Dendritic cell treated with granulocyte-macrophage colony-stimulating factor and Interleukin-4, amounts not matched to agents 40 ng/mL and 50 ng/mL, for 4 days (primary cell): ENCODE results near the gene MRTFB.
"Not testable (repeated sequence)": the region's sequence is repeated elsewhere in the genome, so short reads cannot be mapped to it uniquely, and the experiment has no call there.

Experiments used
- H3K27ac Mint-ChIP-seq: one replicate; pipeline ENCODE4 v1.8.0; 2022; ENCODE audit warnings: mild to moderate bottlenecking, mixed read lengths
- H3K27me3 Mint-ChIP-seq: one replicate; pipeline ENCODE4 v1.8.0; 2022; ENCODE audit warnings: mild to moderate bottlenecking, mixed read lengths
- H3K36me3 Mint-ChIP-seq: one replicate; pipeline ENCODE4 v1.8.0; 2022; ENCODE audit warnings: low read depth, mixed read lengths
- H3K4me1 Mint-ChIP-seq: one replicate; pipeline ENCODE4 v1.8.0; 2022; ENCODE audit warnings: low read depth, mixed read lengths
- H3K4me3 Mint-ChIP-seq: one replicate; pipeline ENCODE4 v1.8.0; 2022; ENCODE audit warnings: mild to moderate bottlenecking, moderate library complexity, mixed read lengths
- H3K9me3 Mint-ChIP-seq: one replicate; pipeline ENCODE4 v1.8.0; 2022; ENCODE audit warnings: mixed read lengths
- intact Hi-C: fragments of 100-400 bp; cut with micrococcal nuclease; formaldehyde crosslinking; loops from one replicate; pipeline ENCODE4 v1.15.0; 2022

MRTFB gene

GRCh38 chr16:14181371-14182050 is 110.4 kb downstream of the MRTFB start:
- Mint-ChIP-seq H3K4me3 (no peak overlapping the region), H3K9me3 (no peaks in the 10 kb centered on the region), H3K27me3 (peaks cover 1% of the 10 kb centered on the region), H3K4me1 (peaks cover 10% of the 10 kb centered on the region), H3K36me3 (no peaks in the 10 kb centered on the region), H3K27ac (no peak overlapping the region)
- intact Hi-C loops, result no loop called here

- peaks cover 10% of the 10 kb centered on the region for H3K4me1 Mint-ChIP-seq
- peaks cover 1% of the 10 kb centered on the region for H3K27me3 Mint-ChIP-seq
- intact Hi-C loops, result no loop called here
- H3K9me3 Mint-ChIP-seq, result no peaks in the 10 kb centered on the region
- H3K27ac Mint-ChIP-seq, result no peak overlapping the region
- no peaks in the 10 kb centered on the region for H3K36me3 Mint-ChIP-seq
- H3K4me3 Mint-ChIP-seq, result no peak overlapping the region
Observed at GRCh38 chr16:14182999-14183398, 111.9 kb downstream of the MRTFB start.

DNA sequence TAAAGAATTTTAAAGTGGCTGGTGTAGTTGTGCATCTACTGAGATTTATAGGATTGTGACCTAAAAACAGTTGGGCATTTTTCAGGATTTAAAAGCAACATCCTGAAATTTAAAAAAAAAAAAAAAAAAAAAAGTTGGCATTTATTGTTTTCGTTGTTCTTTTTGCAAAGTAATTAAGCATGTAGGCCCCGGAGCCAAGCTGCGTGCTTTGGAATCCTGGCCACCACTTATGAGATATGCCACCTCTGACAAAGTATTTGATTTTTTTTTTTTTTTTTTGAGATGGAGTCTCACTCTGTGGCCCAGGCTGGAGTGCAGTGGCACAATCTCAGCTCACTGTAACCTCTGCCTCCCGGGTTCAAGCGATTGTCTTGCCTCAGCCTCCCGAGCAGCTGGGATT is 112.8 kb downstream of the MRTFB start:
- H3K27ac Mint-ChIP-seq, intact Hi-C loops, H3K27me3 Mint-ChIP-seq, H3K9me3 Mint-ChIP-seq, H3K36me3 Mint-ChIP-seq, H3K4me3 Mint-ChIP-seq: not testable (repeated sequence)
- peaks cover 10% of the 10 kb centered on the region for H3K4me1 Mint-ChIP-seq

DNA sequence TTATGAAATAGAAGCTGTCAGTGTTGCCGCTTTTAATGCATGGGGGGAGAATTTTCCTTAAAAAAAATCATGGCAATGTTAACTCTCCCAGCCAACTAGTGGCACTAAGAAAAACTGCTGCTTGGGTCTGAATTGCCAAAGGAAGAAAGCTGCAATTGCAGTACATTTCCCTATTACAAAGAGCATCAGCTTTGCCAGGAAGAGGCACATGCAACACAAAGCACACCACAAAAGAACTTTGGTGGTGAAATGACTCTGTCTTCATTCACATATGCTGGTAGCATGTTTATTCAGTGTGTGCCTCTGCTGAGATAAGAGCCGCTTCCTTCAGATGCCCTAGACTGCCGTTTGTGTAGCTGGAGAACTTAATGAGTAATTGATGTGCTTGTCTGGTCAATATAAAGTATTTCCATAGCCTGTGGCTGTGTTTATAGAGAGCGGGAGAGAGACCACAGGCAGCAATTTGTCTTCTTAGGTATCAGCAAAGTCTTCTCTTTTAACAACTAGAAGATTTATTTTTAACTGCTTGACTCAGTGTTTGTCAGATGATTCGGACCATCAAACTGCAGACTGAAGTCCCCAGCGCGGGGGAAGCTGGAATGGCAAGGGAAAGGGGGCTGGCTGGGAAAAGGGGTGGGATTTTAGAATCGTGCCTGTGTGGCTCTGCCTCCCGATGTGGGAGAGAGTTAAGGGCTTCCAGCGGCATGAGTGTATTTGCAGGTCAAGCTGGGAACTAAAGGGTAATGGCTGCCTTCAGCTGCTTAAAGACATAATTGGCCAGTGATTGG is 115.1 kb downstream of the MRTFB start:
- intact Hi-C loops, result no loop called here

GRCh38 chr16:14186795-14187221 is 115.7 kb downstream of the MRTFB start:
- intact Hi-C loops, result no loop called here
- H3K4me1 Mint-ChIP-seq, result peaks cover 6% of the 10 kb centered on the region
- H3K27me3 Mint-ChIP-seq, result peaks cover 1% of the 10 kb centered on the region
- H3K4me3 Mint-ChIP-seq, result no peak overlapping the region
- no peaks in the 10 kb centered on the region for H3K36me3 Mint-ChIP-seq
- no peak overlapping the region for H3K27ac Mint-ChIP-seq
- no peaks in the 10 kb centered on the region for H3K9me3 Mint-ChIP-seq

More for the DNA sequence above, 115.1 kb downstream of the MRTFB start:
- H3K4me1 Mint-ChIP-seq, result peaks cover 6% of the 10 kb centered on the region
- H3K27me3 Mint-ChIP-seq, result peaks cover 1% of the 10 kb centered on the region
- no peak overlapping the region for H3K27ac Mint-ChIP-seq
- H3K9me3 Mint-ChIP-seq, result no peaks in the 10 kb centered on the region
- no peaks in the 10 kb centered on the region for H3K36me3 Mint-ChIP-seq
- no peak overlapping the region for H3K4me3 Mint-ChIP-seq

GRCh38 chr16:14187517-14188338 is 116.6 kb downstream of the MRTFB start:
- Mint-ChIP-seq H3K36me3 (no peaks in the 10 kb centered on the region), H3K27ac (no peak overlapping the region), H3K27me3 (peaks cover 1% of the 10 kb centered on the region), H3K9me3 (no peaks in the 10 kb centered on the region), H3K4me3 (no peak overlapping the region), H3K4me1 (peaks cover 6% of the 10 kb centered on the region)
- intact Hi-C loops, result no loop called here

DNA sequence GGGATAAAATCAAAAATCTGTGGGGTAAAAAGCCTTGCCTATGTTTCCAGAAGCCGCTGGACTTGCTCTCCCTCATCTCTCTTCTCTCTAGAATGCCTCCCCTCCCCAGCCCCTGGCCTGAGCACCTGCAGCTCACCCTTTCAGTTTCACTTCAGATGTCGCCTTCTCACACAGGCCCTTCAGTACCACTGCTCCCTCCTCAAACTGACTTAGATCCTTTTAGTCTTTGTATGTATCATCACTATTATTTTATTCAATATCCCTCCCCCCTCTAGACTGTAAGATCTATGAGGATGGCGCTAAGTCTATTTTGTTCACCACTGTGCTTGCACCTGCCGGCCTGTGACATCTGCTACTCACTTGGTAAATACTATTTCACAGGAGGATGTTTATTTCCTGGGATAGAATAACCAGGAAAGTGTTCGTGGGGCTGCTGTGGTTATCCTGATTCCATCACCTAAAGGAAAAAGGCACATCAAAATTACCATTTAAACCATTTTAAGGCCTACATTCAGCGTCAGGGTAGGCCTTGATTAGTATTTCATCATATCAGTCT is 122.3 kb downstream of the MRTFB start:
- no peaks in the 10 kb centered on the region for H3K36me3 Mint-ChIP-seq
- no peaks in the 10 kb centered on the region for H3K27me3 Mint-ChIP-seq
- no peak overlapping the region for H3K27ac Mint-ChIP-seq
- intact Hi-C loops, result no loop called here
- peaks cover 13% of the 10 kb centered on the region for H3K4me1 Mint-ChIP-seq
- H3K9me3 Mint-ChIP-seq, result no peaks in the 10 kb centered on the region
- no peak overlapping the region for H3K4me3 Mint-ChIP-seq

DNA sequence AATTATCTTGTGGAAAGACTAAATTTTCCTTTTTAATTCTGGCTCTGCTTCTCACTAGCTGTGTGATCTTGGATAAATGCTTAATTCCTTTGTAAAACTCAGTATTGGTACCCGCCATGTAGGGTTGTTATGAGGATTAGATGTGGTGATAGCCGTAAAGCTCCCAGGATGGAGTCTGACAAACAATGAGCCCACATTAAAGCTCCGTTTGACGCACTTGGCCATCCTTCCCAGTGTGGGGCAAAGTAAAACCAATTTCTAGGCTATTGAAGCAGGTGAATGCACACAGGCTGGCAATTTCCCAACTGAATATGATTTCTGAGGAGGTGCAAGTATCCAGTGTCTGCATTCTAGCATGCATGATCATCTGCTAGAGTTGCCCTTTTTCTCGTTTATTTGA is 123.6 kb downstream of the MRTFB start:
- peaks cover 25% of the 10 kb centered on the region for H3K4me1 Mint-ChIP-seq
- H3K36me3 Mint-ChIP-seq, result no peaks in the 10 kb centered on the region
- intact Hi-C loops, result no loop called here

DNA sequence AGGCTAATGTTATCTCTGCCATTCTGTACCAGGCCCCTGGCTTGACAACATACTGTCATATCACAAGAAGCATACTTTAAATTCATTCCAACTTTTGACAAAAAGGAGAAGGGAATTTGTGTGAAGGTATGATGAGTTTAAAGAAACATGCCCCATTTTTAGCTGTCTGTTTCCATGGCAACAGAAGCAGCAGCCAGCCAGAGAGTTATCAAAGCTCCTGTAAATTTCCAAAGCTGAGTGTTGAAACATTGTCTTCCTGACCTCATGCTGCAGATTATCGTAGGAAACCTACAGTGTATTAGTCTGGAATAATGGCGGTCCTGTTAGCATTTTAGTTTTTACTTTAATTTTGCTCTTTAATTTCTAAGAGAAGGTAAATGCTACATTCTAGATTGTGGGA is 124.9 kb downstream of the MRTFB start:
- H3K36me3 Mint-ChIP-seq, result no peaks in the 10 kb centered on the region
- H3K4me3 Mint-ChIP-seq, result no peak overlapping the region
- no peaks in the 10 kb centered on the region for H3K27me3 Mint-ChIP-seq
- H3K9me3 Mint-ChIP-seq, result no peaks in the 10 kb centered on the region
- intact Hi-C loops, result no loop called here
- no peak overlapping the region for H3K27ac Mint-ChIP-seq
- H3K4me1 Mint-ChIP-seq, result peaks cover 25% of the 10 kb centered on the region

More for the DNA sequence above, 123.6 kb downstream of the MRTFB start:
- H3K27me3 Mint-ChIP-seq, result no peaks in the 10 kb centered on the region
- H3K4me3 Mint-ChIP-seq, result no peak overlapping the region
- H3K9me3 Mint-ChIP-seq, result no peaks in the 10 kb centered on the region
- H3K27ac Mint-ChIP-seq, result no peak overlapping the region

- intact Hi-C loops, result no loop called here
- Mint-ChIP-seq H3K4me1 (peaks cover 25% of the 10 kb centered on the region), H3K27me3 (no peaks in the 10 kb centered on the region), H3K9me3 (no peaks in the 10 kb centered on the region), H3K36me3 (no peaks in the 10 kb centered on the region), H3K4me3 (no peak overlapping the region), H3K27ac (no peak overlapping the region)
Observed at GRCh38 chr16:14196539-14196938, 125.4 kb downstream of the MRTFB start.

DNA sequence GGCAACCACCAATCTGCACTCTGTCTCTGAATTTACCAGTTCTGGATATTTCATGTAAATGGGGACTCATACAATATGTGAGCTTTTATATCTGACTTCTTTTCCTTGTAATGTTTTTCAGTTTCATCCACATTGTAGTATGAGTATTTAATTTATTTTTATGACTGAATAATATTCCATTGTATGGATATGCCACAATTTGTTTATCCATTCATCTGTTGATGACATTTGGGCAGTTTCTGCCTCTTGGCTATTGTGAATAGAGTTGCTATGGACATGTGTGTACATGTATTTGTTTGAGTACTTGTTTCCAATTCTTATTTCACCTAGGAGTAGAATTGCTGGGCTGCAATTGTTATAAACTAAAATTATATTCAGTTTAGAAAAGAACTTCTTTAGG is 126.9 kb downstream of the MRTFB start:
- Mint-ChIP-seq H3K4me3 (no peak overlapping the region), H3K27me3 (no peaks in the 10 kb centered on the region), H3K36me3 (no peaks in the 10 kb centered on the region), H3K9me3 (no peaks in the 10 kb centered on the region), H3K4me1 (peaks cover 25% of the 10 kb centered on the region), H3K27ac (no peak overlapping the region)
- intact Hi-C loops, result no loop called here

GRCh38 chr16:14198572-14198971 is 127.5 kb downstream of the MRTFB start:
- no peaks in the 10 kb centered on the region for H3K36me3 Mint-ChIP-seq
- no peaks in the 10 kb centered on the region for H3K27me3 Mint-ChIP-seq
- H3K4me3 Mint-ChIP-seq, result no peak overlapping the region
- intact Hi-C loops, result no loop called here
- no peak overlapping the region for H3K27ac Mint-ChIP-seq
- H3K9me3 Mint-ChIP-seq, result no peaks in the 10 kb centered on the region
- peaks cover 25% of the 10 kb centered on the region for H3K4me1 Mint-ChIP-seq

DNA sequence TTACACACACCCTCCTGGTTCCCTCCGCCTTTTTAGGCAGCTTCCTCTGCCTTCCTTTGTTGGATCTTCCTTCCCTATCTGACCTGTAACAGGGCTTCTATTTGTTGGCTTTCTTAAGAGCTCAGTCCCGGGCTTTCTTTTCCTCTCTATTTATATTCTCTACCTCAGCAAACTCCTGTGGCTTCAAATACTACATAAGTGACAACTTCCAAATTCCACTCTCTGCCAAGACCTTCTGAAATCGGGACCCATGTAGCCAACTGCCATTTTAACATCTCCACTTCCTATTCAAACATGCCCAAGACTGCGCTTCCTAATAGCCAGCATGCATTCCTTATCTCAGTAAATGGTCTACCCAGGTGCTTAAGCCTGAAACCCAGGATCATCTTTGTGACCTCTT is 128.1 kb downstream of the MRTFB start:
- intact Hi-C loops, result no loop called here
- Mint-ChIP-seq H3K36me3 (no peaks in the 10 kb centered on the region), H3K4me1 (peaks cover 25% of the 10 kb centered on the region), H3K27me3 (no peaks in the 10 kb centered on the region), H3K9me3 (no peaks in the 10 kb centered on the region), H3K27ac (peak overlapping the region; percentile 6), H3K4me3 (no peak overlapping the region)

DNA sequence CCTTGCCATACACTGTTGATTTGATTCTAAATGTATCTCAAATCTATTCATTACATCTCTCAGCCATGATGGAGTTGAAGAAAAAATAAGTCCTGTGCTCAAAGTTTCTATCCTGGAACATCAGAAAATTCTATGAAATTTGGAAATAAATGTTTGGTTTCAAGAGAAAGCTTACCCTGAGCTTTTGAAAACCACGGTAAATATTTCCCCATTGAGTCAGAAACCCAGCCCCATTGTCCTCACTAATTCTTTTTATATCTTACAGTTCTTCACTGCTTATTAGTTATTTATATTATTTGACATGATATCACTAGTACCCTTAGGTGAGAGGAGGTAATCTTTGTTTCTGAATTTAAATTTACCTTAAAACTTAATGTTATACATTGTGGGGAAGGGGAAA is 128.5 kb downstream of the MRTFB start:
- peaks cover 25% of the 10 kb centered on the region for H3K4me1 Mint-ChIP-seq
- H3K36me3 Mint-ChIP-seq, result no peaks in the 10 kb centered on the region
- H3K4me3 Mint-ChIP-seq, result no peak overlapping the region
- H3K27me3 Mint-ChIP-seq, result no peaks in the 10 kb centered on the region
- intact Hi-C loops, result no loop called here
- no peaks in the 10 kb centered on the region for H3K9me3 Mint-ChIP-seq
- H3K27ac Mint-ChIP-seq, result peak overlapping the region; percentile 6
